SKM-1 (cell line): Measurements from ENCODE around the gene E2F1.
A peak's percentile ranks its signal among the peaks of the same experiment; 100 is the strongest.

Experiments used
- DNase-seq: peaks from one replicate; lab custom pipeline; 2025; ENCODE audit not compliant: unreplicated experiment; lab: John Stamatoyannopoulos, UW

E2F1 gene

GRCh38 chr20:33673114-33673409 lies 13.1 kb downstream of the E2F1 start:
- DNase-seq, result no peak

DNA sequence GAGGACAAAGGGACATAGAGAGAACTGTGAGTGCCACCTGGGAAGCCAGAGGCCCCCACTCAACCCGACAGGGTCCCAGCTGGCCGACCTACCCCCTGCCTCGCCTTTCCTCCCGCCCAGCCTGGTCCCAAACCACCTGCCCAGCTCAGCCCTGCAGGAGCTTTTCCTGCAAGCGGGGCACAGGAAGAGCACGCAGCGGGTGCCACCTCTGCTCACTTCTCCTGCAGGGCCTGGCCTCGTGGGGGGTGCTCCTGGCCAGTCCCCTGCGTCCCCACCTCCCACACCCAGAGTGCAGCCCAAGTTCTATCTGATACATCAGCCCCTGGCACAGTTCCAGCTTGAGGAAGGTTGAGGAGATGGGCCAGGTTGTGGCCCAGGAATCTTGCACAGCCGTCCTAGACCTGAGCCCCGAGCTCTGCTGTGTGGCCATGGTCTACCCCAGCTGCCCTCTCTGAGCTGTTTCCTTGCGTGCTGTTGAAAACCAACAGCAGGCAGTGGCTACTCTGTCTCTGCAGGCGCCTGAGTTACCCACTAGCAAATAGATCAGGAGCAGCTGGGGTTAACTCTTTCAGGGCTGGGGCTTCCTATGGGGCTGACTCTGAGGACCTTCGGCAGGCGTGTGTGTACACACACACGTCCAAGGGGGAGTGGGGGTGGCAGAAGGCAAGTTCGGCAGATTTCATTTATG lies 13.6 kb downstream of the E2F1 start:
- DNase-seq, result no peak

- DNase-seq, result no peak
These were observed 14.5 kb downstream of the E2F1 start for GRCh38 chr20:33671573-33672288.

DNA sequence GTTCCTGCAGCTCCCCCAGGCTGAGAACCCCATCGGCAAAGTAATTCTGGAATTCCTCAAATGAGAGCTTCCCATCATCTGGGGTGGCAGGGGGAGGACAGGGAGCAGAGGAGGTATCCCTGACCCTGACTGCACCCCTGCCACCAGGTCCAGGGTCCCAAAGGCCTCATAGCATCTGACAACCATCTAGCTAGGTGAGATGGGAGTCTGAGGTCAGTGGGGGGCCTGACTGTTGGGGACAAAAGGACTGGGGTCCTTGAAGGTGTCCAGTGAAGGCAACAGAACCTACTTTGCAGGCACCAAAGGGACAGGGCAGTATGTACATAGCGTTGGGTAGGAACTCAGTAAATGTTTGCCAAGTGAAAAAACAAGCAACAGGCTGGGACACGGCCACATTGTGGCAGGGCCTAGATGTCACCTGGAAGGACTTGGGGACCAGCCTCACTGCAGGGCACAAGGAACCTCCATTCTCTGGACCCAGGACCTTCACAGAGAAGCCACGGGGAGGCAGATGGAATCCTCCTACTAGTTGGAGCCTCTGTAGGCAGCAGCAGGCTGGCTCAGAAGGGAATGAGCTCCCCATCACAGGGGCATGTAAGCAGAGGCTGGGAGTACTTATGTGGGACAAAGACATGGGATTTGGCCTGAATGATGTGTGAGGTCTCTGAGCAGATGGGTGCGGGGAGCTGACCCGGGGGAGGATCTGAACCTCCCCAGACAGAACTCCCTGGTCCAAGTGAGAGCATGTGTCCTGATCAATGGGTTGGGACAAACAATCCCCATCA lies 15.3 kb downstream of the E2F1 start:
- DNase-seq, result no peak

DNA sequence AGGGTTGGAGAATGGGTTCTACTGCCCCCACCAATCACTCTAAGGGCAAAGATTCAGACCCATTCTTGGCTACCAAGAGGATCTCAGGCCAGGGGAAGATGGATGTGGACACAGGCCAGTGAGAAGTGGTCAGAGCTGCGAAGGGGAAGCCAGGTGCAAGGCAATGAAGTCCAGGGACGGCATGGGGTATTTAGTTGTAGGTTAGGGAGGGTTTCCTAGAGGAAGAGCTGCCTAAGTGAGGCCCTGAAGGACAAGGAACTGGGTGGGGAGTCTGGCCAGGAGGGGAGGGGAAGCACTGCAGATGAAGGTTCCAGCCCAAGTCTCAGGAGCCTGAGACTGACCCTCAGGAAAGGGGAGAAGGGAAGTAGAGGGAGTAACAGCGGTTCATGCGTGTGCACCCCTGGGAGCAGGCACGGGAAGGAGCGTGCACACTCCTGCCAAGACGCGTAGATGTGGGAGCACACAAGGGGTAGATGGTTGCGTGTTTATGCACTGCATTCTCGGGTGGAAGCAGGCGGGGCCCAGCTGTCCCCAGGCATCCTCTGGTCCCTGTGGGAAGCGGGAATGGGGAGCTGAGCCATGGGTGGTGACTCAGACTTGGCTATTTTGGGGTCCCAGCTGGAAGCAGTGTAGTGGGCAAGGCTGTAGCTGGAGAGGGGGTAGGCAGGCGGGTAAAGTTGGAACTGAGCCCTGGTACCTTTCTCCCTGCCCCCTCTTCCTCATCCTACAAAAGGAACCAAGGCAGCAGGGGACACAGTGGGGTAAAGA lies 16.1 kb downstream of the E2F1 start:
- no peak for DNase-seq

DNA sequence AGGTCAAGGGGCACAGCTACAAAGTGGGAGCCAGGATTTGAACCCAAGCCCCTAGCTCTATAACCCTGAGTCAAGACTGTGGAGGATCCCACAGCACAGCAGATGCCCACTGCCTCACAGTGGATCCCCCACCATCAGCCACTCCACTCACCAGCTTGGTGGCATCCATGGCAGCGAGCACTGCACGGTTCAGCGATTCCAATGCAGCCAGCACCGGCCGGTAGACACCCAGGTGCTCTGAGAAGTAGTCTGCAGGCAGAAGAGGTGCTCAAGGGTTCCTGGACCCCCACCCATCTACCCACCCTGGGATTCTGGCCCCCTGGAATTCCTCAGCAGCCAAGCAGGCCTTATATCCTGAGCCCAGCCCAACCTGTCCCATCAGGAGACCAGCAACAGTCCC lies 17.0 kb downstream of the E2F1 start:
- no peak for DNase-seq

DNA sequence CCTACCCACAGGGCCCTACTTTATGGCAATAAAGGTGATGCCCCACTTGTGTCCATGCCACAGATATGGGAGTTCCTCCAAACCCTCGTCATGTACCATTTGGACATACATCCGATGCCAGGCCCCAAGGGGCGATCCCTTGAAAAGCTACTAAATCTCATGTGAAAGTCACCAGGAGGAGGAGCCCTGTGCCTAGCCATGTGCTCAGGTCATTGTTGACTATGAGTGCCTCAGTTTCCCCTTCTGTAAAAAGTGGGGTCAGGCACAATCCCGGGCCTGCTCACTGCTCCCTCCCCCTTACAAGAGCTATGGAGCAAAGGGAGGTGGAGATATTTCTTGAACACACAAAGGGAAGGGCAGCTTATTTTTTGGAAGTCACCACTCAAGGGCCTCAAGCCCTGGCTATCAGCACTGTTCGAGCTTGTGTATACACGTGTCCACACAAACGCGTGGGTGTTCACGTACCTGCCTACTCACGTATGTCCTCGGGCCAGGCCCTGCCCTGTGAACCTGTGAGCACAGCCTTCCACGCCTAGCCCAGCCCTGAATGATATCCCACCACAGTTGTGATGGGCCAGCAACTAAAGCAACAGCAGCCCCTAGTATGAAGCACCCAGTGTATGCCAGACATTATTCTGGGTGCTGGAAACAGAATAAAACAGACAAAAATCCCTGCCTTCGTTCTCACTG lies 17.6 kb downstream of the E2F1 start:
- DNase-seq, result no peak

DNA sequence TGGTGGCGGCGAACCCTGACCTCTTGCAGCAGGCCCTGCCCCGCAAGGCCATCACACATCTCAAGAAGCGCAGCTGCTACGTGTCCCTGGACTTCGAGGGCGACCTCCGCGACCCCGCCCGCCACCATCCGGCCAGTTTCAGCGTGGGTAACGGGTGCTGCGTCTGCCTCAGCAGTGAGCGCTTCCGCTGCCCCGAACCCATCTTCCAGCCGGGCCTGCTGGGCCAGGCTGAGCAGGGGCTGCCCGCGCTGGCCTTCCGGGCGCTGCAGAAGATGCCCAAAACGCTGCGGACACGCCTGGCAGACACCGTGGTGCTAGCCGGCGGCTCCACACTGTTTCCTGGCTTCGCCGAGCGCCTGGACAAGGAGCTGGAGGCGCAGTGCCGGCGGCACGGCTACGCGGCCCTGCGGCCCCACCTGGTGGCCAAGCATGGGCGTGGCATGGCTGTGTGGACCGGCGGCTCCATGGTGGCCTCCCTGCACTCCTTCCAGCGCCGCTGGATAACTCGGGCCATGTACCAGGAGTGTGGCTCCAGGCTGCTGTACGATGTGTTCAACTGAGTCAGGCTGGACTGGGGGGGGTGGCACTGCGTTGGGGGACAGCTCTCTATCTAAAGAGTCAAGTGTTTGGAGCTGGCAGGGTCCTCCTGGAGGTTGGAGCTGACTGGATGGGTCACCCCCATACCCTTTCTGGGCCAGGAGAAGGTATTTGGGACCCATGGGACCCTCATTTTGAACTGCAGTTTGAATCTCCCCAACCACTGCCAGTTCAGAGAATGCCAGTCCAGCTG lies 18.3 kb downstream of the E2F1 start:
- DNase-seq, result peak; percentile 64

- no peak for DNase-seq
These were observed 18.9 kb downstream of the E2F1 start for GRCh38 chr20:33667245-33667675.

- DNase-seq, result peak; percentile 93
These were observed 19.6 kb downstream of the E2F1 start, which contains the start of gene ACTL10 for GRCh38 chr20:33666293-33667244. ACTL10 (plus strand) TSS chr20:33666943; CDS start chr20:33667498, 555 bp downstream.

- DNase-seq, result no peak
These were observed 21.4 kb downstream of the E2F1 start for GRCh38 chr20:33664762-33665144.

GRCh38 chr20:33664085-33664761 lies 22.0 kb downstream of the E2F1 start:
- DNase-seq, result no peak

DNA sequence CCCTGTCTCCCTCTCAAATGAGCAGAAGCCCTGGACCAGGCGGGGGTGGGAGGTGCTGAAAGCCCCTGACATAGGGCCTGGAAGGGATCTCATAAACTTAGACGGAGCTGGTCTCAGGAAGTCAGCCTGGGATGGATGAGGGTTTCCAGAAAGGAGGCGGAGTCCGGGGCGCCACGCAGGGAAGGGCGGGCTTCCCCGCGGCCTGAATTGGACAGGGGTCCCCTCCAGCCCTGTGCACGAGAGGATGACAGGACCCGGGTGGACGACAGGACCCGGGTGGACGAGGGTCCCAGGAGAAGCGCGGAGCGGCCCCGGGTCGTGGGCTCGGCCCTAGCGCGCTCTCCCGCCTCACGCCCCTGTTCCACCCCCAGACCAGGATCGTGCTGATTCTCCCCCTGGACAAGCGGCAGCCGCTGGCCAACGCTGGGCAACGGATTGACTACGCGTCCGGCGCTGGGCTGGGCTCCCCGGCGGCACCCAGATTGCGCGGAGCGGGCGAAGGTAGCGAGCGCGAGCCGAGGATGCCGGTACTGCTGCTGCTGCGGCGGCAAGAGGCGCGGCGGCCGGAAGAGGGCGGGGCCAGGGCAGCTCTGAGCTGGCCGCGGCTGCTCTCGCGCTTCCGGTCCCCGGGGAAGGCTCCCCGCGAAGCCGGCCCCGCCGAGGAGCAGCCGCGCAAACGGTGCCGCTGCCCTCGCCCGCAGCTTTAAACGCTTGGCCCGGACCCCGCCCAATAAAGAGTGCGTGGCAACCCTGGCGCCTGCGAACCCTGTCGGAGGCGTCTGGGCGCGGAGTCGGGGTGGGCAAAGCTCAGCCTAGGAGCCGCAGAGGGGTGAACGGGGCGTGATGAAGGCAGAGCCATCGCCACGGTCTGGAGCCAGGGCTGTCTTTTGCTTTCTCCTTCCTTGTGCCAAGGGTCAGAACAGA lies 22.8 kb downstream of the E2F1 start:
- DNase-seq, result peak; percentile 27

DNA sequence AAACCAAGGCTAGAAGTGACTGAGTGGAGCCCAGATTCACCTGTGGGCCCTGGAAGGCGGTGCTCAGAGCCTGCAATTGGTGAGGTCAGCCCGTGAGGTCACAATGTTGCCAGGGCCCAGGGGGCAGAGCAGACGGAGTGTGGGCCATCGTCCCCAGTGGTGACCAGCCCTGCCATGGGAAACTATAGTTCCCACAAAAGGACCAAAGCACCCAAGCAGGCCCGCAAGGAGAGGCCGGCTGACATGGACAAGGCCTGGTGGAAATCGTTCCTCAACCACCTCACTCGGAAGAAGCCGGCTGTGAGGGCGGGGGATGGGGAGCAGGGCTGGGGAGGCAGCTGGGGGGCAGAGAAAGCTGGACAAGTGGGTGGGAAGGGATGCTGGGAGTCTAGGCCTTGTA lies 24.0 kb downstream of the E2F1 start, which contains the start of gene C20orf144:
Gene C20orf144, plus strand, starts transcription at position 156 of the 400 bp plus-strand sequence. Its CDS starts 19 bp downstream, at position 175.
- DNase-seq, result no peak

- no peak for DNase-seq
These were observed 25.5 kb downstream of the E2F1 start for GRCh38 chr20:33660685-33661058.

DNA sequence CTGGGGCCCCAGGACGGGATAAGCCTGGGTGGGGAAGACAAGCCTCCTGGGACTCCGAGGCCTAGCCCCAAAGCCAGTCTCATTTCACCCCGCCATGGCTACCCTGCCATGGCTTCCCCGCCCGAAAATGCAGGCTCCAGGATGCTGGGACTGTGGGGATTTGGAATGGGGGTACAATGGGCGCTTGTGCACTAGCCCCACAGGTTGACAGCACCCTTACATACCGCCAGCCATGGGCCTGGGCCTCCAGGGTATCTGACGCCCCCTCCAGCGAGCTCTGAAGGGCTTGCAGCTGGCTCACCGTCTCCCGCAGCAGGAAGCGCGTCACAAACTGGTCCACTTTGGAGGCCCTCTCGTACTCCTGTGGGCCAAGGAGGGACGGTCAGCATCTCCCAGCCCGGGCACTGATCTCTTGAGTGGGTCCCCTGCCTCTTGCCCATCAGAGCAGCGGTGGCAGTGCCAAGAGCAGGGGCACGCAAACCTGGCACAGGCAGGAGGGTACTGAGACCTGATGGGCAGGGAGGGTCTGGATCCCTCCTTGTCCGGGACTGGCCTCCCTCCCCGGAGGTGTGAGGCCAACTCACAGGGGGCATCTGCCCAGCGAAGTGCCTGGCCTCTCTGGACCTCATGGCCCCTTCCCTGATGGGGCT lies 26.0 kb downstream of the E2F1 start:
- DNase-seq, result no peak
